Hippocampal formation (tissue), 2 donors: ENCODE results near the gene METTL6.
"Not testable (repeated sequence)": the region's sequence is repeated elsewhere in the genome, so short reads cannot be mapped to it uniquely, and the experiment has no call there.

Experiments used
- DNase-seq, 2 donors: peaks; one replicate each; lab custom pipeline; 2025; lab: John Stamatoyannopoulos, UW

Gene METTL6

GRCh38 chr3:15368561-15369135 lies 58.7 kb downstream of the METTL6 start:
- no peak for DNase-seq

- DNase-seq, result no peak
These were observed 60.3 kb downstream of the METTL6 start for GRCh38 chr3:15367059-15367458.

- not testable (repeated sequence) for DNase-seq
These were observed 63.3 kb downstream of the METTL6 start for GRCh38 chr3:15364078-15364477.

DNA sequence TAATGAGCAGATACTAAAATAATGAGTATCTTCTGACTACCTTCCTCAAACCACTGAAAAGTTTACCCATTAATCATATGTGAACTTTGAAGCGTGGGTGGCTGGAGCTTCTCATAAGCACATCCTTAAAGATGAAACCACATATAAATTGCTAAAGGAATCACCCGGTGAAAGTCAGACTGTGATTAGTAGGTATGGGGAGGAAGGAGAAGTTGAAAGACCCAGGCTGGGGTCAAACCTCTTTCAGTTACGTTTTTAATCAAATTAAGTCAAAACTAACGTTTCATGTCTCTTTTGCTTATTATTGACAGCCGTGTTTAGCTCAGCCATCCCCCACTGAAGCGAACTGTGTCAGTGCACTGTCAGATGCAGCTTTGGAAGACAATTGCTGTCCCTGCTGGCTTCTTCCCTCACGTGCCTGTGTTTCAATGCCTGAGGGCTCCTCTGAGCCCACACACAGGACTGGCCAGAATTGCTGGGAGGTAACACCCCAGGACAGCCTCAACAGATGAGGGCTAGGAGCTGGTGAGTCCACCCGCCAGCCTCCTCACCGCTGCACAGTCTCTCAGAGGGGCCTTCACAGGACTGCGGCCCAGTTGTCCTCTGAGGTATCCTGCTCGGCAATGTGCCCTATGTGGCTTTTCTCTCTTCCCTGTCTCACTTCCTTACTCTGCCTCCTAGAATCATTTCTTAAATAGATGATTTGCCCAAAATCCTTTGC lies 65.7 kb downstream of the METTL6 start:
- no peak for DNase-seq

DNA sequence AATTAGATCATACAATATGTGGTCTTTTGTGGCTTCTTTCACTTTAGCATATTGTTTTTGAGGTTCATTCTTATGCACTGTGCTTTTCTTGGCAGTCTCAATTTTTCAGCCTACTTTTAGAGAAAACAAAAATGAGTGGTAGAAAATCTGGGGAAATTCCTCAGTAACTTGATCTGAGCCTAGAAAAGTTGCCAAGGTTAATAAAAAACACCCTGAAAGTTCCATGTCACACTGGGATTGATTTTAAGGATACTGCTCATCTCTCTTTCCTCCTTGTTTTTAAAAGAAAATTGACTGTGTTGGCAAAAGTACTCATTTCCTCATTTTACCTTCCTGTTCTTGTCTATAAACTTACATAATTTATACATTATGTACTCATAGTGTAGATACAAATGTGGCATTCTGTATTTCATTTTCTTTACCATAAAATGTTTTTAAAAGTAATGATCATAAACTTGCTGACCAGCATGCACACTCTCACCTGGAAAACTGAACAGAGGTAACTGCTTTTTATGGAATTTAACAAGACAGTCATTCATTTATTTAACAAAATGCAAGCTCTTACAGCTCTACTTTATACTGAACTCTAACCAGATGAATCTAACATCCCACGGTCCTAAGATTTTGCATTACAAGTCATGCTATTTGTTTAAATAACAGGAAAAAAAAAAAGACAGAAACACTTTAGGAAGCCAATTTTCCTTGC lies 66.4 kb downstream of the METTL6 start:
- DNase-seq, result no peak
